ENCODE measurements around the gene CARMIL3.
A peak's percentile ranks its signal among the peaks of the same experiment; 100 is the strongest.
"Not testable (repeated sequence)": the region's sequence is repeated elsewhere in the genome, so short reads cannot be mapped to it uniquely, and the experiment has no call there.

CARMIL3 gene

DNA sequence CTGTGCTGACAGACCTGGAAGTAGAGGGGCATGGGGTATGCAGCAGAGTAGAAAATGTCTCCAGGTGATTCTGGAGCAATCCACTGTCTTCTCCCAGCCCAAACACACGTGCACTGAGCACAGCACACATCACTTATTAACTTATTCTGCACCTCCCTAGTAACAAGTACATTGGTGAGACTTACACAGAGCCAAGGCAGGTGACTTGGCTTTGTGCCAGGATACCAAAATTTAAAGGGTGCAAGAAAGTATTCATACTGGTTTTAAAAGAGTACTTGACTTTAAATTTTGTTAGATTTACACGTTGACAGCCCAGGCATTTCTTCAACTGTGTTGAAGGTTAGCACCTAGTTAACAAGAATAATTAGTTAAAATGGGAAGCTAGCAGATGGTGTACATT is 11.1 kb upstream of the CARMIL3 start:
- DNase-seq (ENCODE audit: low read depth): no peak

DNA sequence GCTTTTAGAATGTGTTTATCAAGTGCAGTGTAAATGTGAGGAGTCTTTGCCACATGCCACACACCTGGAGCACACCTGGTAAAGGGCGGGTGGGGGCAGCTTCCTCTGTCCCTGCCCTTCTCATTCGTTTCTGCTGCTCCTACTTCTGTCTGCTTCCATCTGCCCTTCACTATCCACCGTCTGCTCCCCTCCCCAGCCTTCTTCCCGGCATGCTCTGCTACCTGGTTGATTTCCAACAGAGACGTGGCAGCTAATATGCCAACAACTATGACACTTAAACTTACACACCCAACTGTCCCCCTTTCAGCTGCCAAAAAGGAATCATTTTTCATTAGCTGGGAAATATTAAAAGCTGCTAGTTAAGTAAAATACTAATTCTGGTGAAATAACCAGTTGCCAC is 9.1 kb upstream of the CARMIL3 start:
- DNase-seq (ENCODE audit: low read depth): no peak

DNA sequence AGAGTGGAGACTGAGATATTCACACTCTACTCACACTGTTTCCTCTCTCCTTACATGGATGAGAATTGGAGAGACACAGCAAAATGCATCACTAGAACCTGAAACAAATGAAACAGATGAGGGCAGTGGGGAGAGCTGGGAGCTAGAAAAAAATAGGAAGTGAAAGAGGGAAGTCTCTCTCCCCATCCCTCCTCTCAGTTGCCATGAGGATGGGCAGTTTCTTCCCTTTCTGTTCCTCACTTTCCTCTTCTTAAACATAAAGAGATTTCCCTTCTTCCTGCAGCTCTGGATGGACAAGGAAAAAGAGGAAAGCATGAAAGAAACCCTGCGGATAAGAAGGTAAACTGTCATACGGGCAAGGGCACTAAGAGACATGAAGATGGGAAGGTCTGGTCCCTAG is 2.8 kb upstream of the CARMIL3 start:
- DNase-seq (ENCODE audit: low read depth): not testable (repeated sequence)

DNA sequence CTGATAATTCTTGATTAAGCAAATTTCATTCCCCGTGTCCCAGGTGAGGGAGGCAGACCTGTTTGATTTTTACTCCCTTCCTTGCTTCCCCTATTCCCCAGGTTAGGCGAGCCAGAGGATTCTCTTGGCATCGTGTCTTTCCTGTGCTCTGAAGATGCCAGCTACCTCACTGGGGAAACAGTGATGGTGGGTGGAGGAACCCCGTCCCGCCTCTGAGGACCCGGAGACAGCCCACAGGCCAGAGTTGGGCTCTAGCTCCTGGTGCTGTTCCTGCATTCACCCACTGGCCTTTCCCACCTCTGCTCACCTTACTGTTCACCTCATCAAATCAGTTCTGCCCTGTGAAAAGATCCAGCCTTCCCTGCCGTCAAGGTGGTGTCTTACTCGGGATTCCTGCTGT is 1.1 kb upstream of the CARMIL3 start:
- DNase-seq (ENCODE audit: low read depth): not testable (repeated sequence)

DNA sequence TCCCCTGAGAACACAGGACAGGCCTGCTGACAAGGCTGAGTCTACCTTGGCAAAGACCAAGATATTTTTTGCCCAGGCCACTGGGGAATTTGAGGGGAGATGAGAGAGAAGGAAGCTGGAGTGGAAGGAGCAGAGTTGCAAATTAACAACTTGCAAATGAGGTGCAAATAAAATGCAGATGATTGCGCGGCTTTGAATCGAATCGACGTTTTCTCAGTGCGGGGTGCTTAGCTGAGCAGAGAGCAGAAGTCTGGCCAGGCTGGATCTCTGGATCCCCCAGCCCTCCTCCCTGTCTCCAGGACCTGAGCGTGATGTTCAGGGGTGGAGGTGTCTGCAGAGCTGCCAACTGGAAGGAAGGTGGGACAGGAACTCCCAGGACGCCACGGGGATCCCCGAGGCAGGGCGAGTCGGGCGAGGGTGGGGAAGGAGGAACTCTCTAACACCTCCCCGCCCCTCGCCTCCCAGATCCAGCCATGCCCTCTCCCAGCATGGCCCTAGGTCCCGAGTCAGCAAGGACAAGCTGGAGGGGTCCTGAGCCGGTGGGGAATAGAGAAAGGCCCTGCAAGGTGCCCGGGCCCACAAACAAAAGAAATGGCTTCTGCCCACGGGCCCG is 527 bp upstream of the CARMIL3 start:
- no peak for DNase-seq (ENCODE audit: low read depth)

DNA sequence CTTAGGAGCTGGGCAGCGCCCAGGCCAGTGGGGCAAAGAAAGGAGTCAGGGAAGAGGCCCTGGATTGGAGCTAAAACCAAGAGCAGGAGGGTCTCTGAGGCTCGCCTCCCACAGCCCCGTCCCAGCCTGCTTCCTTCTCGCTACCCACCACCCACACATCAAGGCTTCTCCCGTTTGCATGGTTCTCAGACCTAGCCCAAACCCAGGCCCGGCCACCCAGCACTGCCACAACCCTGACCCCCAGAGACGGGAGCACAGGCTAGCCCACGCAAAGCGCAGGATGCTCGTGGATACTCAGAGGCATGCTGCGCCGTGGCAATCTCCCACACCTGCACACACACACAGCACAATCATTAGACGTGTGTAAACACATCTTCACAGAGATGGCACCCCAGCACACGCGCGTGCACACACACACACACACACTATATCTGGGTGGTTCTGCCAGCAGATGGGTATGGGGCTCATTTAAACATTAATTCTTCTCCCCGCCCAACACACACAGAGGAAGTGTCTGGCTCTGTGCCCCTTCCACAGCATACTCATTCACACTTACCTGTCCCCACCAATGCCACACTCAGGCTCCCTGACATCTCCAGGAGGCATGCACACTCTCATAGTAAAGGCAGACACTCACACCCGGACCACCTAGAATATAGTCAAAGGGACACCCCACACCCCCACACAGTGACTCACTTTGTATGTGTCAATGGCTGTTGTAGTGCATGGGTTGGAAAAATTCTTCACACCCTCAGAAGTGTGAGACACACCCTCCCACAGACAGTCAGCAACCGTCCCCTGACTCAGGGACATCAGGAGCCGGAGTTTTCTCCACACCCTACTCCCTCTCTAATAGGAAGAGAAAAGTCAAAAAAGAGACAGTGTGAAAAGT is 1.1 kb downstream of the CARMIL3 start:
- no peak for DNase-seq (ENCODE audit: low read depth)

DNA sequence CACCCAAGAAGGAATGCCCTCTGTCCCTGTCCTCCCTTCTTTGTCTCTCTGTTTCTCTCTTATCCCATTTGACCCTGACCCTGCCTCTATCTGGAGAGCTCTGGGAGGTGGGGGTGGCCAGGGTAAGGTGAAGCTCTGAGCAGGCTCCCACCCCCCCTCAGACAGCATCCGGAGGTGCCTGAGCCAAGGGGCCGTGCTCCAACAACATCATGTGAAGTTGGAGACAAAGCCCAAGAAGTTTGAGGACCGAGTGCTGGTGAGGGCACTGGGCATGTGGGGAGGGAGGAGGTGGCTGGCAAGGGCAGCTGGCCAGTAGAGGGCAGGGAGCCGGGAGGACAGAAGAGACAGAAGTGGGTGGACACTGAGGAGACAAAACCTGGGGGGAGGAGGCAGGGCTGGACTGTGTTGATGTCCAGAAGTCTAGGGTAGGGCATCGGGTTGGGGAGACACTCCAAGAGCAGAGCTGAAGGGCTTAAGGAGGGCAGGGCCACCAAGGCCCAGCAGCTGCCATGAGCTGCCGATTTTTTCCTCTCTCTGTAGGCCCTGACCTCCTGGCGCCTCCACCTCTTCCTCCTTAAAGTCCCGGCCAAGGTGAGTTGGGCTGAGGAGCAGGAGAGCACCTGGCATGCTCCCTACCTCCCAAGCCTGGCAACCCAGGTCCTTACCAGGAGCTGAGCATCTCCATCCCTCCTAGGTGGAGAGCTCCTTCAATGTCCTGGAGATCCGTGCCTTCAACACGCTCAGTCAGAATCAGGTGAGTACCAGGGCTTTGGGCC is 1.9 kb downstream of the CARMIL3 start:
- DNase-seq (ENCODE audit: low read depth): no peak

DNA sequence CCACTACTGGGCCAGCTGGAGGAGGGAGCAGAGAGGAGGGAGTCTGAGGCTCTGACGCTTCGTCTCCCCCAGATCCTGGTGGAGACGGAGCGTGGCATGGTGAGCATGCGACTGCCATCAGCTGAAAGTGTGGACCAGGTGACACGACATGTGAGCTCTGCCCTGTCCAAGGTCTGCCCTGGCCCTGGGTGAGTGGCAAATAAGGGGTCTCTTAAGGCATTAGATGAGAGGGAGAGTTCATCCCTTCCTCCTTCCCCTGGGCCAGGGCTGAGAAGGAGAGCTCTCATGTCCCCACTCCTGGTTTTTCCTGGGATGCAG is 2.5 kb downstream of the CARMIL3 start:
- no peak for DNase-seq (ENCODE audit: low read depth)

DNA sequence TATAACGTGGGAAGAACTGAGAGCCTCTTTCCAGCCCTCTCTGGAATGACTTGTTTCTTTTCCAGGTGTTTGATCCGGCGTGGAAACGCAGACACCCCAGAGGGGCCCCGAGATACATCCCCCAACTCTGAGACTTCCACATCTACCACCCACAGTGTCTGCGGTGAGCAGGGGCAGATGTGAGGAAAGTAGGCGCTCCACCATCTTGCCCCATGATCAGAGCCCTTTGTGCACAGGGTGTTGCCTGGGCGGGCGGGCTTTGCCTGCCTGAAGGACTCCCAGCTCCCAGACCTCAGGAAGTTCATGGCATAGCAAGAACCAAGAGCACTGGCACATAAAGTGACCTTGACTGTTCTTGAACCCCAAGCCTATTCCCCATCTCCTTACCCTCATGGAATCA is 2.8 kb downstream of the CARMIL3 start:
- DNase-seq (ENCODE audit: low read depth): no peak

DNA sequence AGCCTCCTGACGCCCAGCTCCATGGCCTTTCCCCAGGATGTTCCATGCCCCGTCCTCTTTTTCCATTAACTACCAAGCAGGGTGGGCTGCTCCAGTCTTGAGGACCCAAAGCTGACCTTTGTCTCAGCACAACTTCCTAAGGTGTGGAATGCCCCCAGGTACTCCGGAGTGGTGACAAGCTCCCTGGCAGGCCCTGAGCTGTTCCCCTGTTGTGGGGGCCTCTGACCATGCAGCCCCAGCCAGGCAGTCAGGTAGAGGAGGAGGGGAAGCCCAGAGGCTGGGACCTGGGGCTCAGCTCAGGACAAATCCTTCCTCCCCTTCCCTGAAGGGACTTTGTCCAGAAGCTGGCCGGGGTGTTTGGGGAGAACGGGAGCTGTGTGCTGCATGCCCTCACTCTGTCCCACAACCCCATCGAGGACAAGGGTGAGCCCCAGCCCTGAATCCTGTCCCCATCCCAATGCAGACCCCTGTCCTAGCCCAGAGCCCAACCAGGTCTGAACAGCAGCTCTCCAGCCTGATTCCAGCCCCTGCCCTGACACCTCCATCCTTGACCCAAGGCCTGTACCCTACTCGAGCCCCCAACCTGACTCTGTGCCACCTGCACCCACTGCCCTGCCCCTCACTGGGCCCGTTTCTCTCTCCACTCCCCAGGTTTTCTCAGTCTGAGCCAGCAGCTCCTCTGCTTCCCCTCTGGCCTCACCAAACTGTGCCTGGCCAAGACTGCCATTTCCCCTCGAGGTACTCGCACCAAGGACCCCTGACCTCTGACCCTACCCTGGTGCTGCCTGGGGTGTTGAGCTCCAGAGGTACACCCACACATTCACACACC is 4.4 kb downstream of the CARMIL3 start:
- DNase-seq (ENCODE audit: low read depth): no peak

DNA sequence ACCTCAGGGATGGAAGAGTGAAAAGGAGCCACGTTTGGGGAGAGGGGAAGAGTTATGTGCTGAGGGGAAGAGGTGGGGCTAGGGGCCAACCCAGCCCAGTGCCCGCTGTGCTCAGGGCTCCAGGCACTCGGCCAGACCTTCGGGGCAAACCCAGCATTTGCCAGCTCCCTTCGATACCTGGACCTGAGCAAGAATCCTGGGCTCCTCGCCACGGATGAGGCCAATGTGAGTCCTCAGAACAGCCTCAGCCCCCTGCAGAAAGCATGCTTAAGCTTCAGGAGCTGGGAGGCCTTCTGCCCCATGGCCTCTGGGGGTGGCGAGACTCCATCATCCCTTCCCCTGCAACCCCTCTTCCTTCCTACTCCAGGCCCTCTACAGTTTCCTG is 5.0 kb downstream of the CARMIL3 start:
- no peak for DNase-seq (ENCODE audit: low read depth)

DNA sequence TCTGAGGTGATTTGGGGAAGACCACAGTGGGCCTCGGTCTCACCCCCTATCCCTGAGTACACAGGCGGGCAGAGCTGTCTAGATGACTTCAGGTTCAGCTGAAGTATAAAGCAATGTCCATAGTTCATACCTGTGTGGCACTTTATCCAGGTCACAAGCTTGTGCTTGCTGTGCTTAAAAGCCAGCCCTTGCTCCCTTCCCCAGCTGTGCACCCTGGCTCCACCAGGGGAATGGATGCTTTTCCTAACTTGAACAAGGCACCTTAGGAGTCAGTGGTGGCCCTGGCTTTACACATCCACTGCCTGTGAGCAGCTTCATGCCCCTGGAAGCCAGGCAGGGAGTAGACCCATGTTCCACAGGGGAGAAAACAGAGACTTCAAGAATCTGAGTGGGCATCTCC is 5.5 kb downstream of the CARMIL3 start:
- DNase-seq (ENCODE audit: low read depth): no peak

DNA sequence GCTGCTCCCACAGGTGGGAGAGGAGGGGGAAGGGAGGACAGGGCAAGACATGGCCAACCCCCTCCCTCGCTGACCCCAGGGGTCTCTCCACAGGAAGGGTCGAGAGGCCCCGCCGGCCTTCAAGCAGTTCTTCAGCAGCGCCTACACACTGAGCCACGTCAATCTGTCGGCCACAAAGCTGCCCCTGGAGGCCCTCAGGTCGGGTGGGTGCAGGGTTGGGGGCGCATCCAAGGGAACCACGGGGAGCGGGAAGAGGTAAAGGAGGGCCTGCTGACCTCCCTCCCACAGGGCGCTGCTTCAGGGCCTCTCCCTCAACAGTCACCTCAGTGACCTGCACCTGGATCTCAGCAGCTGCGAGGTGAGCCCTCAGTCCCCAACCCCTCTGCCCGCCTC is 6.1 kb downstream of the CARMIL3 start:
- DNase-seq (ENCODE audit: low read depth): no peak

DNA sequence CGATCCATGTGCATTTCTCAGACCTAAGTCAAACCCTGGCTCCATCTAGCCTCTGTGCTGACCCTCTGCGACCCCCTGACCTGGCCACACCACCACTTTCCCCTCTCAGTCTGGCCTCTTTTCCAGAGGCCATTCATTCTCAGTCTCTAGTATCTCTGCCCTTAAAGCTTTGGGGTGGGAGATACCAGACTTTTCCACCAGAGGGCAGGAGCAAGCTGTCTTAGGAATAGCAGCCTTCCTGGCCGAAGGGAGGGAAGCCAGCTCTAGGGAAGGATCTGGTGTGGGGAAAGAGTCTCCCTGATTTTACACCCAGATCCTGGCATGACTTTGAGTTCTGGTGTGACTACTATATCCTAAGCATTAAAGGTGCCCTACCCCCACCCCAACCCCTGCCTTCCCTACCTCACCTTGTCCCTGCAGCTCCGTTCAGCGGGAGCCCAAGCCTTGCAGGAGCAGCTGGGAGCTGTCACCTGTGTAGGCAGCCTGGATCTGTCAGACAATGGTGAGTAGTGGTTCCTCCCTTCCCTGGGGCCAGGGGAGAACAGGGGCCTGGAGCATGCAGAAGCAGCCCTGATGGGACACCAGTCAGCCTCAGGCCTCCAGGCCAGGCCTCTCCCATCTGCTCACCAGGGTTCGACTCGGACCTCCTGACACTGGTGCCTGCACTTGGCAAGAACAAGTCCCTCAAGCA is 6.6 kb downstream of the CARMIL3 start:
- peak; percentile 59 for DNase-seq (ENCODE audit: low read depth)

DNA sequence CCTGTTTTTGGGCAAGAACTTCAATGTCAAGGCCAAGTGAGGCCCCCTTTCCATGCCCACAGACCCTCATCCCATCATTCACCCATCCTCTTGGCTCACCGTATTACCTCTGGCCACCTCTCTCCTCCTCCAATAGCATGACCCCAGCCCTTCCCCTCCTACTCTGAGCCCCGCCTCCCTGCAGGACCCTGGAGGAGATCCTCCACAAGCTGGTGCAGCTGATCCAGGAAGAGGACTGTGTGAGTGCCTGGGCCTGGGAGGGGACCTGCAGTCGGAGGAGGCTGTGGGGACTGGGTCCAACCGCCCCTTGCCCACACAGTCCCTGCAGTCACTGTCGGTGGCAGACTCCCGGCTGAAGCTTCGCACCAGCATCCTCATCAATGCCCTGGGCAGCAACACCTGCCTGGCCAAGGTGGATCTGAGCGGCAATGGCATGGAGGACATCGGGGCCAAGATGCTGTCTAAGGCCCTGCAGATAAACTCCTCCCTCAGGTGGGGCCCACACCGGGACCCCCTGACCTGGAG is 7.2 kb downstream of the CARMIL3 start:
- no peak for DNase-seq (ENCODE audit: low read depth)

DNA sequence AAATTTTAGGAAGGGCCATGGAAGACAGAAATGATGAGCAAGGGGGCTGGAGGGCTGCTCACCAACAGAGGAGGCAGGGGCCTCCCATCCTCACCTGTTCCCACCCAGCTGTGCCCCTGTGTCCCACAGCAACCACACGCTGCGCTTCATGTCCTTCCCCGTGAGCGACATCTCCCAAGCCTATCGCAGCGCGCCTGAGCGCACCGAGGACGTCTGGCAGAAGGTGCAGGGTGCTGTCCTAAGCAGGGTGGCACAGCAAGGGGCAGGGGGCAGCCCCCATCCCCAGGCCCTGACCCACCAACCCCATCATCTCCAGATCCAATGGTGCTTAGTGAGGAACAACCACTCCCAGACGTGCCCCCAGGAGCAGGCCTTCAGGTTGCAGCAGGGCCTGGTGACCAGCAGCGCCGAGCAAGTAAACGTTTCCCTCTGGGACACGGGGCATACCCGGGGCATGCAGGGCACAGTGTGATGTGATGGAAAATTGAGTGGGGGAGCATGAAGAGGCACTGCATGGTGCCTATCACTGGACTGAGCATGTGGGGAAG is 8.1 kb downstream of the CARMIL3 start:
- DNase-seq (ENCODE audit: low read depth): no peak

DNA sequence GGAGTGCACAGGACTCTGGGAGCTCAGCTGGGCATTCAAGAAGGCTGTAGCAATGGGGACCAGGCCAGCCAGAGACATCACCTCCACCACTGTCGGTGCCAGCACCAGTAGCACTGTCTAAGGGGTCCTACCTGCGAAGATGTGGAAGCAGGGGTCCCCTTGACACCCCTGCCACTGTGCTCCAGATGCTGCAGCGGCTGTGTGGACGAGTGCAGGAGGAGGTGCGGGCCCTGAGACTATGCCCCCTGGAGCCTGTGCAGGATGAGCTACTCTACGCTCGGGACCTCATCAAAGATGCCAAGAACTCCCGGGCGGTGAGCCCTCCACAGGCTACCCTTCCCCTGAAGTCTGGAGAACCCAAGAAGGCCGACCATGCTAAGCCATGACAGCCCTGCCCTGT is 8.6 kb downstream of the CARMIL3 start:
- no peak for DNase-seq (ENCODE audit: low read depth)

DNA sequence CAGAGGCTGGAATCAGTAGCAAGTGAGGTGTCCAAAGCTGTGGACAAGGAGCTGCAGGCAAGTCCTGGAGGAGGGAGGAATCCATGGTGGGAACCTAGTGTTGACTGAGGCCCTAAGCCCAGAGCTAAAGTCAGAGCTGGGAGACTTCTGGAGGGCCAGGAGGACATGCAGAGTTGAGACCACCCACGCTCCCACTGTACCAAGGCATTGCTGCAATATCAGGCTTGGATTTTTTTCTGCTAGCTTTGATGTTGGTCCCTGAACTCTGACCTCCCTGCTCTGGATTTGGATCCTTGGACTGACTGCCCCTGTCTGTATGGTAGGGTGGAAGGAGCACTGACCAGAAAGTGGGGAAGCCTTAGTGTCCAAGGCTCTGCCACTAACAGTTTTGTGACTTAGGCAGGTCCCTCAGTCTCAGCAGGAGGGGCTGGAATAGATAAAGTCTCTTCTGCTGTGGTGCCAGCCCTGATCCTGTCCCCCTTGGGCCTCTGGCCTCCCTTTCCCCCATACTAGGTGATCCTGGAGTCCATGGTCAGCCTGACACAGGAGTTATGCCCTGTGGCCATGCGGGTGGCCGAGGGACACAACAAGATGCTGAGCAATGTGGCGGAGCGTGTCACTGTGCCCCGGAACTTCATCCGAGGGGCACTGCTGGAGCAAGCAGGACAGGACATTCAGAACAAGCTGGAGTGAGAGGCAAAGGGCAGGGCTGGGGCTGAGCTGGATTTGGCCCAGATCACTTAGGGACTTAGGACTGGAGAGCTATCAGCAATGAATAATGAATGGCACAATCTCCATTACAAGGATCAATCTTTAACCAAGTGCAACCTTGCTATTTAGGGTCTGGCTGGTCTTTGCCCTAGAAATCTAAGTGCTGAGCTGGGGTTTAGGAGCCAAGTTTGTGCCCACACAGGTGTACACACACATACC is 9.4 kb downstream of the CARMIL3 start:
- no peak for DNase-seq (ENCODE audit: low read depth)

DNA sequence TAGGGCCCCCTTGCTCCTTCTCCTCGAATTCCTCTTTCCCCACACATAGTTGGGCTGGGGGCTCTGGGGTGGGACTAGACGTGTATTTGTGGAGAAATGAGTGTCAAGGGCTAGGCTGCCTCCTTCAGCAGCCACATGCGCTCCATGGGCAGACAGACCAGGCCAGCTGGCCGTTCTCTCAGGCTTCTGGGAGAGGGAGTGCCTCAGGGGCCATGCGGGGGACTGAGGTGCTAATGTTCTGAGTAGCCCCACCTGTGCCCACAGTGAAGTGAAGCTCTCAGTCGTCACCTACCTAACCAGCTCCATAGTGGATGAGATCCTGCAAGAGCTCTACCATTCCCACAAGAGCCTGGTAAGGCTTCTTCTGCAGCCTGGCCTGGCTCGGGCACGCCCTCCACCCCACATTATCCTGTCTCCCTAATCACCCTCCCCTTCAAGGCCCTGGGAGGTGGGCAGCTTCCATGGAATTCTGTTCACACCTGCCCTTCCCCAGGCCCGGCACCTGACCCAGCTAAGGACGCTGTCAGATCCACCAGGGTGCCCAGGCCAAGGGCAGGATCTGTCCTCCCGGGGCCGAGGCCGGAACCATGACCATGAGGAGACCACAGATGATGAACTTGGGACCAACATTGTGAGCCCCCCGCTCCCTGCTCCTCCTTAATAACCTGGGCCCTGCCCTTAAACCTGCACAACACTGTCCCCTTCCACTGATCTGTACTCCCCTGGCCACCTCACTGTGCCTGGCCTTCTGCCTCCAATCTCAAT is 10.6 kb downstream of the CARMIL3 start:
- DNase-seq (ENCODE audit: low read depth): no peak

Data from stromal cell of bone marrow (primary cell).